GM12865 (cell line): ENCODE measurements around the gene MTUS2.

ENCODE experiments used
- DNase-seq: peaks from one replicate; pipeline ENCODE4 v3.0.0; 2010; ENCODE audit warnings: low read depth
- H3K4me3 ChIP-seq: 2 replicates; pipeline ENCODE4 v1.5.1; 2011; ENCODE audit warnings: mild to moderate bottlenecking, low read depth, low read length, control low read depth
- TF ChIP-seq, protein P1 (sequence below): IDR thresholded peaks from 2 replicates; pipeline ENCODE4 v1.5.1; 2011; ENCODE audit warnings: low read length, control low read depth, low read depth, inconsistent platforms; ENCODE audit not compliant: insufficient read depth; ENCODE audit errors: missing control alignments

MTUS2 gene

GRCh38 chr13:29516880-29517279, 696.7 kb downstream of the MTUS2 start:
- no peak overlapping the region for H3K4me3 ChIP-seq
- TF ChIP-seq, protein P1, sequence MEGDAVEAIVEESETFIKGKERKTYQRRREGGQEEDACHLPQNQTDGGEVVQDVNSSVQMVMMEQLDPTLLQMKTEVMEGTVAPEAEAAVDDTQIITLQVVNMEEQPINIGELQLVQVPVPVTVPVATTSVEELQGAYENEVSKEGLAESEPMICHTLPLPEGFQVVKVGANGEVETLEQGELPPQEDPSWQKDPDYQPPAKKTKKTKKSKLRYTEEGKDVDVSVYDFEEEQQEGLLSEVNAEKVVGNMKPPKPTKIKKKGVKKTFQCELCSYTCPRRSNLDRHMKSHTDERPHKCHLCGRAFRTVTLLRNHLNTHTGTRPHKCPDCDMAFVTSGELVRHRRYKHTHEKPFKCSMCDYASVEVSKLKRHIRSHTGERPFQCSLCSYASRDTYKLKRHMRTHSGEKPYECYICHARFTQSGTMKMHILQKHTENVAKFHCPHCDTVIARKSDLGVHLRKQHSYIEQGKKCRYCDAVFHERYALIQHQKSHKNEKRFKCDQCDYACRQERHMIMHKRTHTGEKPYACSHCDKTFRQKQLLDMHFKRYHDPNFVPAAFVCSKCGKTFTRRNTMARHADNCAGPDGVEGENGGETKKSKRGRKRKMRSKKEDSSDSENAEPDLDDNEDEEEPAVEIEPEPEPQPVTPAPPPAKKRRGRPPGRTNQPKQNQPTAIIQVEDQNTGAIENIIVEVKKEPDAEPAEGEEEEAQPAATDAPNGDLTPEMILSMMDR = no peak
- DNase-seq = no peak

- no peak for DNase-seq
- TF ChIP-seq, protein P1 = no peak
- no peak overlapping the region for H3K4me3 ChIP-seq
Measured at GRCh38 chr13:29519921-29520320, 699.8 kb downstream of the MTUS2 start.

DNA sequence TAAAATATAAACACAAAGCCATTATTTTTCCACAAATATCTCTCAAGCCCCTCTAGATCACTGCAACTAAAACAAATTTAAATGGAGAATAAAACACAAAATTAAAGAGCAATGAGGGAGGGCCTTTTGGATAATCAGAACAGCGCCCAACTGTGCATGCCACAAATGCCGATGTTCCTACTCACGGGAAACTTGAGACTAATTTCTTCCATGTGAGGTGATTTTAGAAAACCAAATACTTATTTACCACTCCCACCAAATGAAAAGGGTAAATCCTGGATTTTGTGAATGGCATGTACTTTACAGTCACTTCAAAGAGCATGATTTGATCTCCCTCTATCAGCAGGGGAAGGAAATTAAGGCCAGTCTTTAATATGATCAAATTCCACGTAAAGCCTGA, 700.5 kb downstream of the MTUS2 start:
- TF ChIP-seq, protein P1 = no peak
- DNase-seq = no peak
- H3K4me3 ChIP-seq = no peak overlapping the region

- no peak overlapping the region for H3K4me3 ChIP-seq
- TF ChIP-seq, protein P1 = no peak
- no peak for DNase-seq
Measured at GRCh38 chr13:29521336-29521735, 701.2 kb downstream of the MTUS2 start.

GRCh38 chr13:29522044-29522685, 702.0 kb downstream of the MTUS2 start:
- H3K4me3 ChIP-seq = no peak overlapping the region
- DNase-seq = no peak
- TF ChIP-seq, protein P1 = no peak

DNA sequence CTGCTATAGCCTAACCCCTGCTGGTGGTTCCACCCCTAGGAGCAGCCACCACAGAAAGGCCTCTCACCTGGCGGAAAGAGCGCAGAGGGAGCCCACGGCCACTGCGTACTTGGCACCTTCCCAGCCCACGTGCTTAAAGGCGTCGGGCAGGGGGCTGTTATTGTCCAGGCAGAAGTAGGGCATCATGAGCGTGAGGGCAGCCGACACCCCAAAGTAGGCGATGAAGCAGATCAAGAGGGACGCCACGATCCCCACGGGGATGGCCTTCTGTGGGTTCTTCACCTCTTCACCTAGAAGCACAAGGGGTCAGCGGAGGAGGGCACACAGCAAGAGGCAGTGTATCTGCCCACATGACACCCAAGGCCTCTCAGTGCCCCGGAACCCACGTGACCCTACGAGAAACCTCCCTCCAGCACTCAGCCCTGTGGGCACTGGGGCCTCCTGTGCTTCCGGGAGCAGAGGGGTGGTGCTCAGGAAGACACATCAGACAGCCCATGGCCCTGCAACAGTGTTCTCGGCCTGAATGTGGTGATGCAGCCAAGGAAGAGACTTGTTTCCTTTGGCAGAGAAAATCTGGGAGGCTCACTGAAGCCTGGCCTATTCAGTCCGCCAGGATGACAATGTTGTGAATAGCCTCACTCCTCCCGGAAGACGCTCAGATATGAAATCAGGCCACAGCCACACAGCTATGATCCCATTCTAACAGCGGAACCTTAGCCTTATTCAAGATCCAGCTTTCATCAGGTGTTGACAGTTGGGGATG, 703.2 kb downstream of the MTUS2 start:
- H3K4me3 ChIP-seq = no peak overlapping the region
- TF ChIP-seq, protein P1 = no peak
- DNase-seq = no peak
